MM.1S (cell line): ENCODE results near the gene ANKMY2.

ENCODE experiments used
- EZH2 ChIP-seq: fragments of 300-600 bp; sonication (generic); optimal IDR thresholded peaks from 2 replicates; pipeline ENCODE3; 2017; ENCODE audit warnings: low read depth, mild to moderate bottlenecking, antibody characterized with exemption, low read length, mixed read lengths
- EZH2phosphoT487 ChIP-seq: fragments of 300-600 bp; sonication (generic); IDR thresholded peaks from 2 replicates; pipeline ENCODE4 v1.6.1; 2018; ENCODE audit warnings: antibody characterized with exemption, low read length
- TF ChIP-seq, protein P1 (sequence below): fragments of 300-600 bp; sonication (generic); IDR thresholded peaks from 2 replicates; pipeline ENCODE4 v1.5.1; 2016; ENCODE audit warnings: antibody characterized with exemption, low read length, mixed read lengths

- TF ChIP-seq, protein P1, sequence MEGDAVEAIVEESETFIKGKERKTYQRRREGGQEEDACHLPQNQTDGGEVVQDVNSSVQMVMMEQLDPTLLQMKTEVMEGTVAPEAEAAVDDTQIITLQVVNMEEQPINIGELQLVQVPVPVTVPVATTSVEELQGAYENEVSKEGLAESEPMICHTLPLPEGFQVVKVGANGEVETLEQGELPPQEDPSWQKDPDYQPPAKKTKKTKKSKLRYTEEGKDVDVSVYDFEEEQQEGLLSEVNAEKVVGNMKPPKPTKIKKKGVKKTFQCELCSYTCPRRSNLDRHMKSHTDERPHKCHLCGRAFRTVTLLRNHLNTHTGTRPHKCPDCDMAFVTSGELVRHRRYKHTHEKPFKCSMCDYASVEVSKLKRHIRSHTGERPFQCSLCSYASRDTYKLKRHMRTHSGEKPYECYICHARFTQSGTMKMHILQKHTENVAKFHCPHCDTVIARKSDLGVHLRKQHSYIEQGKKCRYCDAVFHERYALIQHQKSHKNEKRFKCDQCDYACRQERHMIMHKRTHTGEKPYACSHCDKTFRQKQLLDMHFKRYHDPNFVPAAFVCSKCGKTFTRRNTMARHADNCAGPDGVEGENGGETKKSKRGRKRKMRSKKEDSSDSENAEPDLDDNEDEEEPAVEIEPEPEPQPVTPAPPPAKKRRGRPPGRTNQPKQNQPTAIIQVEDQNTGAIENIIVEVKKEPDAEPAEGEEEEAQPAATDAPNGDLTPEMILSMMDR: peak; percentile 70
- TF ChIP-seq EZH2phosphoT487 (no peak), EZH2 (no peak)
Observed at GRCh38 chr7:16564909-16565426, 80.6 kb downstream of the ANKMY2 start.
